HG02798 (cell line): ENCODE data around the gene IGF1.
A peak's percentile ranks its signal among the peaks of the same experiment; 100 is the strongest.

ENCODE experiments used
- ATAC-seq: cut with Tn5 transposase; IDR thresholded peaks from one replicate; pipeline ENCODE4 v1.9.1; 2021; ENCODE audit warnings: mild to moderate bottlenecking; ENCODE audit not compliant: unreplicated experiment, poor library complexity

The IGF1 gene

GRCh38 chr12:102480406-102480805 is at the start of gene IGF1:
Gene IGF1 (minus strand): TSS chr12:102480563. CDS start chr12:102480381, 182 bp downstream.
- no peak for ATAC-seq

DNA sequence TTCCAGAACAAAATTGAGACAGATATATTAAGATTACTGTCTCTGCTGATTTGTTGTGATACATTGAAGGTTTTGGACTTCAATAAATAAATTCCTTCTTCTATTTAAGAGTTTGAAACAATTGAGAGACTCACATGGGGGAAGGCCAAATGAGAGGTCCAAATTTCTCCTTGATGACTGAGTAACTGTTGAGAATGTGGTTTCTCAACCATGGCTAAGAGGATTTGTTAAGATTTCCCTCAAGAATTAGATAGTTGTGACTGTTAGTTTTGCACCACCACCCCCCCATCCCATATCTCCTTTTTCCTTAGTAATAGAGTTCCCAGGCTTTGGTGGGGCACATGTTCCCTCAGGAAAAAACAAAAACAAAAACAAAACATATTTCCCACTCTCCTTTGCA is 47.7 kb upstream of the IGF1 start:
- no peak for ATAC-seq

GRCh38 chr12:102527171-102527720 is 46.9 kb upstream of the IGF1 start:
- ATAC-seq: no peak

DNA sequence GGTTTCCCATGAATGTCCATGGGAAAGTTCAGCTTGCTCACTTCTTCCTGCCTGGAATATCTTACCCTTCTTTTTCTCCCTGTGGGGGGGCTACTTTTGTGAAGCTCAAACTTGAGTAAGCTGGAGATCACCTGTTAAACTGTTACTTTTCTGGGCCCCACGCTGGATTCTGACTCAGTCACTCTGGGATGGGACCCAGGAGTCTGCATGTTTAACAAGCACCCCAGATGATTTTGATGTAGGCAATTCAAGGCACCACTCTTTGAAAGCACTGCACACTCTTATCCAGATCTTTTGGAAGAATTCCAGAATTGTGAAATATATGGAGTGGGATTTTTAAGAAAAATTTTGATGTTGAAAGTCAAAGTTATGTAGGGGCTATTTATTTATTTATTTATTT is 46.3 kb upstream of the IGF1 start:
- ATAC-seq: no peak

DNA sequence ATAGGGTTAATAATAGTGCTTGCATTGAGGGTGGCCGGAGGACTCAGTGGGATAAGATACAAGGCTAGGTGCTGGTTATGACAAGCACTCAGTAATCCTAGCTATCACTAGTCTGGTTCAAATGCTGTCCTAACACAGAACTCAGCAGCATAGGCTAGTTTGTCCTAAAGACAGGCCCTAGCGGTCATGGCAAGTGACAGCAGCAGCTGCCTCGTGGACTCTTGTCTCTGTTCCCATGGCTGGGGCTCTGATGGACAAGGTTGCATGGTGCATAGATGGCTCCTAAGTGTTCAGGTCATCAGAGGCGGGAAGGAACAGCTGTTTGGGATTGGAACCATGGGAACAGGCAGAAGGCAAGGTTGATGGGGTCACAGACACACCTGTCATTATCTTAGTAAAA is 42.4 kb upstream of the IGF1 start:
- no peak for ATAC-seq

- no peak for ATAC-seq
Observed at GRCh38 chr12:102521662-102522277, 41.4 kb upstream of the IGF1 start.

- ATAC-seq: no peak
Observed at GRCh38 chr12:102518871-102519270, 38.5 kb upstream of the IGF1 start.

- no peak for ATAC-seq
Observed at GRCh38 chr12:102514696-102515095, 34.3 kb upstream of the IGF1 start.

GRCh38 chr12:102513739-102514138 is 33.4 kb upstream of the IGF1 start:
- ATAC-seq: no peak

- peak; percentile 91 for ATAC-seq
Observed at GRCh38 chr12:102513272-102513671, 32.9 kb upstream of the IGF1 start.

- ATAC-seq: no peak
Observed at GRCh38 chr12:102512523-102512922, 32.2 kb upstream of the IGF1 start.

DNA sequence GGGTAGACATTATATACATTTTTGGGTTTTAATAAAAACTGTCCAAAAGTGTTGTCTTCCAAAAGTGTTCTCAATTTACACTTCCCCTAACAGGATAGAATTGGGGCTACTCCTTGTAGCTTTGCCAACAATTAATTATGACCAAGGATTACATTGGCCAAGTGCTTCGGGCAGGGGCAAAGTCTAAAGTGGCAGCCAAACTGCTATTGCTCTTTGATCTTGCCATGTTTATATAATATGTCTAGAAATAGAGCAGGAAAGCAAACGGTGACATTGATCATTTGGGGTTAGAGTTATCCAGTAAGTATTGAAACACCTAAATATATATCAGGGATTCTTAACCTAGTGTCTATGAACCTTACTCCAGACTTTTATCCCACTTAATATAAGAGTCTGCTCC is 31.2 kb upstream of the IGF1 start:
- ATAC-seq: no peak

GRCh38 chr12:102510463-102510862 is 30.1 kb upstream of the IGF1 start:
- no peak for ATAC-seq

- no peak for ATAC-seq
Observed at GRCh38 chr12:102510031-102510430, 29.7 kb upstream of the IGF1 start.

DNA sequence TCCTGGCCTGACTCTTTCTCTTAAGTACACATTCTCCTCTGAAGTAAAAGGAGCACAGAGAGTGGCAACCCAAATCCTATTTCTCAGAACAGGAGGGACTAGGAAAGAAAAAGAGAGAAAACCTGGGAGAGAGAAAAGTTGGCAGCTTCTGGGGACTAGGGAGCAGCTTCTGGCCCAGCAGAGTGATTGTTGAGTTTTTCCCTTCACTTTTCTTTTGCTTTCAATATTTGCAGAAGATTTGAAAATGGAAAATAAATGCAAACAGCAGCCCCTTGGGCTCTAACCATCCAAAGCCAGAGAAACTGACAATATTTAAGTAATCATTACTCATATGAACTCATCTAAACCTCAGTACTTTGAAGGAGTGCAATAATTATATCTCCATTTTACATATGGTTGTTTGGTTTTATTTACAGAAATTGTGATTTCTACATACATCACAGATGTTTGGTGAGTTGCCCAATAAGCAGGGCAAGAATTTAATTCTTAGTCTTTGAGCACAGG is 28.8 kb upstream of the IGF1 start:
- ATAC-seq: no peak

- no peak for ATAC-seq
Observed at GRCh38 chr12:102508052-102508451, 27.7 kb upstream of the IGF1 start.

DNA sequence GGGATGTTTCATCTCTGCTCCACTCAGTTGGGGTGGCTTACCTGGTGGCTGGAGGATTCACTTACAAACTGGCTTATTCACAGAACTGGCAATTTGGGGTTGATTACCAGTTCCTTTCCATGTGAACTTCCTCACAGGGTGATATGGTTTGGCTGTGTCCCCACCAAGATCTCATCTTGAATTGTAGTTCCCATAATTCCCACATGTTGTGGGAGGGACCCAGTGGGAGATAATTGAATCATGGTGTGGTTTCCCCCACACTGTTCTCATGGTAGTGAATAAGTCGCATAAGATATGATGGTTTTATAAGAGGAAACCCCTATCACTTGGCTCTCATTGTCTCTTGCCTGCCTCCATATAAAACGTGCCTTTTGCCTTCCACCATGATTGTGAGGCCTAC is 26.9 kb upstream of the IGF1 start:
- ATAC-seq: no peak

GRCh38 chr12:102504871-102505270 is 24.5 kb upstream of the IGF1 start:
- no peak for ATAC-seq

DNA sequence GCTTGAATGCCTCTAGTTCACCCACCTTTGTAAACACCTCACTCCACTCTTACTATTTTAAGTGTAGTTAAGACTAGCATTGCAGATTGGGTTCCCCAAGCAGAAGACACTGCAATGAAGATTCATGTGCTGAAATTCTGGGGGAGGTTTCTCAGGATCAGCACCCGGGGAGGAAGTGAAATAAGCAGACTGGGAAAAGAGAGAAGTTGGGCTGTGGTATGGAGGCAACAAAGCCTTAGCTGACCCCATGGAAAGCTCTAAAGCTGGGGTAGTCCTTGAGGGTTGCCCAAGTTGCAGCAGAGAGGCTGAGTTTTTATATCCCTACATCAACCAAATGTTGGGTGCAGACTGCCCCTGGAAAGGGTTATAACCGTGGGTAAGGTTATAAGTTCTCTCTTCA is 23.9 kb upstream of the IGF1 start:
- no peak for ATAC-seq

DNA sequence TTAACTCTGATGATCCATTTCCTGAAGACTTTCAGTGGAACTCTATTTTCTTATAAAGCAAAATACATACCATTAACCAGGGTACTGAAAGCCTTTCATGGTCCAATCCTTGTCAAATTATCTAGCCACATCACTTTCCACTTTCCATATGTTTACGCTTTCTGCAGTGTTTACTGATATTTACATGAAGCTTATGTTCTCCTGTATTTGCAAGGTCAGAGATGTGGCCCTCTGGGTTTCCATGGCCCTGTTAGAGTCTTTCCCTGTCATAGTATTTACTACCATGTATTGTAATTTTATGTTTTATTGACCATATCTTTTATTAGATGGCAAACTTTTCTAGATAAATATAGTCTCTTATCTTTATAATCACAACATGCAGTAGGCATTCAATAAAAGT is 23.5 kb upstream of the IGF1 start:
- no peak for ATAC-seq

DNA sequence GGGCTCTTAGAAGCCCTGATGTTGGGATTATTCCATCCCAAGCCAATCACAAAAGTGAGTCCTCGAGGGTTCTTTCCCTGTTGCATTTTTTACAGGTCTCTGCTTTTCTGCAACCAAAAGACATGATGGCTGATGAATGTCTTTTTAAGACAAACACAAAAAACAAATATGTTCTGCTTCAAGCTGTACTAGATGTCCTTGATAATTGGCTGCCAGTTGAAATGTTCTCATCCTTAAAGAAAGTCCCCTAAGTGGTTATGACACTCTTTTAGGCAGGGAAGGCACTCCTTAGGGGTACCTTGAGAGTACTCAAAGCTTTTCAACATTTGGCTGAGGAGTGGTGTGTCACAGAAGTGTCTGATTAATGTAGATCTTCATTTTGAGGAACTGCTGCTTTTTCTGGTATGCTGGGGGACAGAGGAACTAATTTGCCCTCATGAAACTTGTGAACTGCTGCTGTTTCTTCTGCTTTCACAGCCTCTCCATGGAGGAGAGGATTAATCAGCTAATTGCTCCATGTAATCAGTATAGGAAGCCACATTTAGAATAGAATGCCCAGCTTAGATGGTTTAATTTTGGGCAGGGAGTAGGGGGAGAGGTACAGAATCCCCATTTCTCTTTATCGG is 22.8 kb upstream of the IGF1 start:
- peak; percentile 75 for ATAC-seq

DNA sequence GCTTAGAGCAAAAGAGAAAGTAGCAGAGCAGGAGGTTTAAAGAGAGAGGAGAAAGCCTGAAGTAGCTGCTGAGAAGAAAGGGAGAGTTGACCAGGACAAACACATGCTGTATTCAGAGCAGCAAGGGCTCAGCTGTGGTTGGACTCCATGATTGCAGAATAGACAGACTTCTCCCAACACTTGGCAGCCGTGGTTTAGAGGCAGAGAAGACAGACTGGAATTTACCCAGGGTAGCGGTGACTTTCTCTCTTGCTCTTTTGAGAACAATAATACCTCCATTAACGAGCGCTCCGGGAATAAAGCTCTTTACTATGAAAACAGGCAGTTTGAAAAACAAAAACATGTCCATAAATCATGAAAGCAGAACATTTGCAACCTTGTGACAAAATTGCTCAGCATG is 21.4 kb upstream of the IGF1 start:
- ATAC-seq: no peak
